Muscle layer of colon (tissue), 2 donors: Measurements from ENCODE around the gene PKNOX1.

Experiments
- H3K27ac ChIP-seq: one replicate; pipeline ENCODE4 v1.7.0; 2013; ENCODE audit warnings: low read depth, mild to moderate bottlenecking, low read length, moderate library complexity
- H3K27me3 ChIP-seq, 2 donors: one replicate each; pipeline ENCODE4 v1.7.0; 2013; ENCODE audit warnings: low read length in 2 of 2, mild to moderate bottlenecking in 2 of 2; ENCODE audit not compliant: insufficient read depth in 2 of 2, control insufficient read depth in 1 of 2
- H3K36me3 ChIP-seq: one replicate; pipeline ENCODE4 v1.7.0; 2013; ENCODE audit warnings: mild to moderate bottlenecking, low read length; ENCODE audit not compliant: insufficient read depth
- H3K4me1 ChIP-seq: one replicate; pipeline ENCODE4 v1.7.0; 2013; ENCODE audit warnings: mild to moderate bottlenecking, low read length; ENCODE audit not compliant: insufficient read depth
- H3K4me3 ChIP-seq, 2 donors: one replicate each; pipeline ENCODE4 v1.7.0; 2013; ENCODE audit warnings: low read length in 2 of 2, low read depth in 1 of 2, mild to moderate bottlenecking in 1 of 2, moderate library complexity in 1 of 2
- H3K9ac ChIP-seq: one replicate; pipeline ENCODE4 v1.7.0; 2013; ENCODE audit warnings: low read length
- H3K9me3 ChIP-seq: one replicate; pipeline ENCODE4 v1.7.0; 2013; ENCODE audit warnings: mild to moderate bottlenecking, low read length
- donor health status: abdominal sarcoma.
- donor health status: Adenocarcinoma of cecum.

The PKNOX1 gene

GRCh38 chr21:43012596-43012995, 38.2 kb downstream of the PKNOX1 start:
- Histone ChIP-seq H3K27me3 (no peaks in the 10 kb centered on the region), H3K36me3 (peaks cover 30% of the 10 kb centered on the region), H3K9me3 (no peaks in the 10 kb centered on the region), H3K27ac (no peak overlapping the region), H3K4me1 (no peaks in the 10 kb centered on the region), H3K9ac (no peak overlapping the region), H3K4me3 (no peak overlapping the region)

- no peaks in the 10 kb centered on the region for H3K4me1 ChIP-seq
- peaks cover 43% of the 10 kb centered on the region for H3K36me3 ChIP-seq
- no peak overlapping the region for H3K27ac ChIP-seq
- H3K9me3 ChIP-seq = no peaks in the 10 kb centered on the region
- no peak overlapping the region for H3K9ac ChIP-seq
- H3K4me3 ChIP-seq = no peak overlapping the region
- no peaks in the 10 kb centered on the region for H3K27me3 ChIP-seq
Measured at GRCh38 chr21:43015906-43016540, 41.7 kb downstream of the PKNOX1 start.

DNA sequence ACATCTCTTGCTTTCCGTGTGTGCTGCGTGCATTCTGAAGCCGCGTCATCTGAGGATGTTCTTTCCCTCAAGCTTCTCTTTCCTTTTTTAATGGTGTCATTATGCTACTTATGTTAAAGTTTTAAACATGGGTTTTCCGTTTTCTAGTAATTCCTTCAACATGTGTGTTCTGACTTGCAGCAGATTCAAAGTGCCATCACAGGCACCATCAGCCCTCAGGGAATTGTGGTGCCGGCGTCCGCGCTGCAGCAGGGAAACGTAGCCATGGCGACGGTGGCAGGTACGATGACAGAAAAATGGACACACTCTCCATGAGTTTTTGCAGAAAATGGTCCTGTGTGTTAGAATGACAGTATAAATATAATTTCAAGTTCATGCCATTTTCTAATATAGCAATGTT, 42.4 kb downstream of the PKNOX1 start:
- H3K9me3 ChIP-seq = no peaks in the 10 kb centered on the region
- H3K36me3 ChIP-seq = peaks cover 45% of the 10 kb centered on the region
- H3K27me3 ChIP-seq = no peaks in the 10 kb centered on the region
- no peak overlapping the region for H3K4me3 ChIP-seq
- H3K27ac ChIP-seq = no peak overlapping the region
- no peak overlapping the region for H3K9ac ChIP-seq
- H3K4me1 ChIP-seq = no peaks in the 10 kb centered on the region

- H3K27me3 ChIP-seq = no peaks in the 10 kb centered on the region
- H3K9ac ChIP-seq = no peak overlapping the region
- H3K36me3 ChIP-seq = peaks cover 36% of the 10 kb centered on the region
- H3K9me3 ChIP-seq = no peaks in the 10 kb centered on the region
- no peaks in the 10 kb centered on the region for H3K4me1 ChIP-seq
- no peak overlapping the region for H3K27ac ChIP-seq
- no peak overlapping the region for H3K4me3 ChIP-seq
Measured at GRCh38 chr21:43018519-43018918, 44.2 kb downstream of the PKNOX1 start.

DNA sequence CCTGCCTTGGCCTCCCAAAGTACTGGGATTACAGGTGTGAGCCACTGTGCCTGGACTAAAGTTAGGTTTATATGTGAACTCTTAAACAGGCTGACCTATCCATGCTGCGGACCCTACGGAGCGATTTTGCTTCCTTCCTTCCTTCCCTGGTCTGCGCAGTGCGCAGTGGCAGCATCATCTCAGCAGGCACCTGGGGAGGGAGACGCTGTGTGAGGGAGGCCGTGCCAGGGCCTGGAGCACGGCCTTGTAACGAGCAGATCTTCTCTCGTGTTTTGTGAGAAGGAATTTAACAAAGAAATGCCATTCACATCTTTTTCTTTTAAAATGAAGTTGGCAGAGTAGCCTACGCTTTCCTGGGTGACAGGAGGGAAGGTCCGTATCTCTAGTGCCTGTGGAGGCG, 45.8 kb downstream of the PKNOX1 start:
- Histone ChIP-seq H3K27me3 (no peaks in the 10 kb centered on the region), H3K4me1 (no peaks in the 10 kb centered on the region), H3K9ac (no peak overlapping the region), H3K36me3 (peaks cover 46% of the 10 kb centered on the region), H3K9me3 (no peaks in the 10 kb centered on the region), H3K27ac (no peak overlapping the region), H3K4me3 (no peak overlapping the region)

GRCh38 chr21:43020771-43021170, 46.4 kb downstream of the PKNOX1 start:
- Histone ChIP-seq H3K27me3 (no peaks in the 10 kb centered on the region), H3K36me3 (peaks cover 52% of the 10 kb centered on the region), H3K9ac (no peak overlapping the region), H3K9me3 (no peaks in the 10 kb centered on the region), H3K4me3 (no peak overlapping the region), H3K27ac (no peak overlapping the region), H3K4me1 (no peaks in the 10 kb centered on the region)

- no peak overlapping the region for H3K27ac ChIP-seq
- H3K9me3 ChIP-seq = no peaks in the 10 kb centered on the region
- H3K9ac ChIP-seq = no peak overlapping the region
- H3K27me3 ChIP-seq = no peaks in the 10 kb centered on the region
- peaks cover 49% of the 10 kb centered on the region for H3K36me3 ChIP-seq
- H3K4me3 ChIP-seq = no peak overlapping the region
- no peaks in the 10 kb centered on the region for H3K4me1 ChIP-seq
Measured at GRCh38 chr21:43021191-43021590, 46.8 kb downstream of the PKNOX1 start.

DNA sequence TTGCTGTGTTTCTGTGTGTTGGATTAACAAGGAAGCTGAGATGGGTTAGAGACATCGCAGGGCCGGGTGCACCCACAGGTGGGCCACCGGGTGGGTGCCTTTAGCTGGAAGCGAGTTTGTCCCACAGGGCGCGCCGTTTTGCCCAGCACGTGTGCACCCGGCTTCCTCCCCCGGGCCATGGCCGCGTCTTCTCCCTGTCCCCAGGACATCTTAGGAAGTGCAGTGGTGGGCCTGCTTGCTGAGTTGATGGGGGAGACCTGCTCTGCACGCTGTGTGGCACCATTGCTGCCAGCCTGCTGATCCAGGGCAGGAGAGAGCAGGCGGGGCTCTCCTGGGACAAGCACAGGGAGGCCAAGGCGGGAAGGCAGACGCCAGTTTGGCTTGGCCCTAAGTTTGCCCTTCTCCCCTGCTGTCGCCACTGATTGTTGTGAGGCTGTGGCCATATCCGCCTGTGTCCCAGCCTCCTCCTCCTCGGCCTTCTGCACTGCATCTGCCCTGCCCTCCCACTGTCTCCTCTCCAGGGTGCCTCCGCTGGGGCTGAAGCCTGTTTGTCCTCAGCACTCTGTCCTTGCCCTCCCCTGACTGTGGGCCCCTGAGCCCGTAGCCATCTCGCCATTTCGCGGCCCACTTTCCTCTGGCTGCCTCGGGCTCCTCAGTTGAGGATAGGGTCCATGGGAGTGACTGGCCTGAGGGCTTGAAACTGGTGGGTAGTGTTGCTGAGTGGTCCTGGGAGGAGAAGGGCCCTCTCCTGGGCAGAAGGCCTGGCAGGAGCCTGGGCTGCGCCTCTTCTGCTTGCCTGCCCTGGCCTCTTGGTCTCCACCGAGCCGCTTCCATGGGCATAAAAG, 47.6 kb downstream of the PKNOX1 start:
- H3K9ac ChIP-seq = no peak overlapping the region
- H3K27me3 ChIP-seq = no peaks in the 10 kb centered on the region
- H3K4me1 ChIP-seq = no peaks in the 10 kb centered on the region
- H3K27ac ChIP-seq = no peak overlapping the region
- H3K9me3 ChIP-seq = no peaks in the 10 kb centered on the region
- H3K4me3 ChIP-seq = no peak overlapping the region
- H3K36me3 ChIP-seq = peaks cover 43% of the 10 kb centered on the region

GRCh38 chr21:43023175-43023574, 48.8 kb downstream of the PKNOX1 start:
- Histone ChIP-seq H3K27me3 (no peaks in the 10 kb centered on the region), H3K4me1 (no peaks in the 10 kb centered on the region), H3K4me3 (no peak overlapping the region), H3K27ac (no peak overlapping the region), H3K9ac (no peak overlapping the region), H3K36me3 (peaks cover 40% of the 10 kb centered on the region), H3K9me3 (no peaks in the 10 kb centered on the region)

GRCh38 chr21:43024439-43025136, 50.2 kb downstream of the PKNOX1 start:
- no peaks in the 10 kb centered on the region for H3K27me3 ChIP-seq
- peaks cover 47% of the 10 kb centered on the region for H3K36me3 ChIP-seq

DNA sequence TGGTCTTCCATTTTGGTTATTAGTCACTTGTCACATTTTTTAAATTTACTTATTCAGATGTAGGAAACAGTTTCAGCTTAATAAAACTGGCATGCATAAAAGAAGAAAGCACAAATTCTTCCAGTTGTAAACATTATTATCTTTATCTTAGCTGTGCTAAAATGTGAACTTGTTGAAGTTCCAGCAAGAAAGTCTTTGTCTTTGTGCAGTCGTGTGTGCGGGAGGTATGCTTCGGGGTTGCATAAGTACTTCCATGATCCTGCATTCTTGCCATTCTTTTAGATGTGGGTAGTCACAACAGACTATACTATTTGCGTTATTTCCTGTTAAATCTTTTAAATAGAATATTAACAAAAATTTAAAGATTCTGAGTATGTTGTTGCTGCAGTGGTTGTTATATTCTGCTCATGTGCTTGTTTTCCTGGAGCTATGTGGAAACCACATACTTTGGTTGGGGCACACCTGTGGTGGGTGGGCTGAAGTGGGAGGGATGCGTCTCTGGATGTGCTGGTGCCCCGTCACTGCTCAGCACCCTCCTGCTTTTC, 51.3 kb downstream of the PKNOX1 start:
- Histone ChIP-seq H3K4me3 (no peak overlapping the region), H3K36me3 (peaks cover 48% of the 10 kb centered on the region), H3K9me3 (no peaks in the 10 kb centered on the region), H3K27me3 (no peaks in the 10 kb centered on the region), H3K4me1 (no peaks in the 10 kb centered on the region), H3K9ac (no peak overlapping the region), H3K27ac (no peak overlapping the region)

More at GRCh38 chr21:43024439-43025136, 50.2 kb downstream of the PKNOX1 start:
- H3K4me1 ChIP-seq = no peaks in the 10 kb centered on the region
- H3K27ac ChIP-seq = no peak overlapping the region
- no peaks in the 10 kb centered on the region for H3K9me3 ChIP-seq
- no peak overlapping the region for H3K4me3 ChIP-seq
- no peak overlapping the region for H3K9ac ChIP-seq
